ENCODE data around the gene WDFY4. TPM values are rescaled to one million over a fixed set of nuclear protein-coding genes. Genes with fewer than 3 reads are reported as not detected.

Gene WDFY4
- total and polyA plus RNA-seq, 4 donors, result 0.57 to 7.1 (median 2.0) TPM

DNA sequence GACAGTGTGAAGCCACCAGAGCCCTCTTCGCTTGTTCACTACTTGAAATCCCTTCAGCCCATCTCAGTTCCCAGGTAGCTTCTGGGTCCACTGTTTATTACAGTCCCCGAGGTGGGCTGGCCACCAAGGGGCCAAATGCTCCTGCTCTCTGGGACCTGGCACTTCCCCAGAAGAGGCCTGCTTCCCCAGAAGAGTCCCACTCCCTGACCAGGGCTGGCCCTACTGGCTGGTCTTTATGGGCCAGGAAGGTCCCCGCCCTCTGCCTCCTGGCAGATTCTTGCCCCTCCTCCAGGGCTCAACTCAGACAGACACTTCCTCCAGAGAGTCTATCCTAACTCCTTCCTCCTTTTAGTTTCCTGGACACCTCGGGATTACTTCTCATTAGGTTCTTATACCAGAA lies 325.6 kb downstream of the WDFY4 start:
- no peak overlapping the region for H3K4me3 ChIP-seq (ENCODE audit: low read depth in 1 of 3, low read length in 3 of 3)
- TF ChIP-seq NR2F2 (IDR thresholded peaks at IDR 0.05), result no peak
- TF ChIP-seq RAD21 (IDR thresholded peaks at IDR 0.05), result no peak
- TF ChIP-seq EGR1 (IDR thresholded peaks at IDR 0.05; ENCODE audit: low read depth in 2 of 2), result no peak
- TF ChIP-seq FOXA1 (IDR thresholded peaks at IDR 0.05), result no peak
- no peak for TF ChIP-seq GABPA (IDR thresholded peaks at IDR 0.05 in 1 of 2, conservative IDR thresholded peaks at IDR 0.05 in 1 of 2)
- no peak for TF ChIP-seq HNF4G (IDR thresholded peaks at IDR 0.05)
- TF ChIP-seq, protein P1, sequence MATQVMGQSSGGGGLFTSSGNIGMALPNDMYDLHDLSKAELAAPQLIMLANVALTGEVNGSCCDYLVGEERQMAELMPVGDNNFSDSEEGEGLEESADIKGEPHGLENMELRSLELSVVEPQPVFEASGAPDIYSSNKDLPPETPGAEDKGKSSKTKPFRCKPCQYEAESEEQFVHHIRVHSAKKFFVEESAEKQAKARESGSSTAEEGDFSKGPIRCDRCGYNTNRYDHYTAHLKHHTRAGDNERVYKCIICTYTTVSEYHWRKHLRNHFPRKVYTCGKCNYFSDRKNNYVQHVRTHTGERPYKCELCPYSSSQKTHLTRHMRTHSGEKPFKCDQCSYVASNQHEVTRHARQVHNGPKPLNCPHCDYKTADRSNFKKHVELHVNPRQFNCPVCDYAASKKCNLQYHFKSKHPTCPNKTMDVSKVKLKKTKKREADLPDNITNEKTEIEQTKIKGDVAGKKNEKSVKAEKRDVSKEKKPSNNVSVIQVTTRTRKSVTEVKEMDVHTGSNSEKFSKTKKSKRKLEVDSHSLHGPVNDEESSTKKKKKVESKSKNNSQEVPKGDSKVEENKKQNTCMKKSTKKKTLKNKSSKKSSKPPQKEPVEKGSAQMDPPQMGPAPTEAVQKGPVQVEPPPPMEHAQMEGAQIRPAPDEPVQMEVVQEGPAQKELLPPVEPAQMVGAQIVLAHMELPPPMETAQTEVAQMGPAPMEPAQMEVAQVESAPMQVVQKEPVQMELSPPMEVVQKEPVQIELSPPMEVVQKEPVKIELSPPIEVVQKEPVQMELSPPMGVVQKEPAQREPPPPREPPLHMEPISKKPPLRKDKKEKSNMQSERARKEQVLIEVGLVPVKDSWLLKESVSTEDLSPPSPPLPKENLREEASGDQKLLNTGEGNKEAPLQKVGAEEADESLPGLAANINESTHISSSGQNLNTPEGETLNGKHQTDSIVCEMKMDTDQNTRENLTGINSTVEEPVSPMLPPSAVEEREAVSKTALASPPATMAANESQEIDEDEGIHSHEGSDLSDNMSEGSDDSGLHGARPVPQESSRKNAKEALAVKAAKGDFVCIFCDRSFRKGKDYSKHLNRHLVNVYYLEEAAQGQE (IDR thresholded peaks at IDR 0.05), result no peak
- no peaks in the 10 kb centered on the region for H3K36me3 ChIP-seq (ENCODE audit: control insufficient read depth in 4 of 4, insufficient read depth in 3 of 4, low read depth in 1 of 4, low read length in 3 of 4)
- no peak for DNase-seq (ENCODE audit: low spot score)
- H3K27ac ChIP-seq (ENCODE audit: low read depth in 1 of 2, low read length in 2 of 2), result no peak overlapping the region
- no peak overlapping the region for H3K9ac ChIP-seq (ENCODE audit: low read depth in 1 of 2, low read length in 2 of 2)
- no peaks in the 10 kb centered on the region for H3K9me3 ChIP-seq (ENCODE audit: control insufficient read depth in 4 of 4, low read length in 3 of 4)
- no peaks in the 10 kb centered on the region for H3K4me1 ChIP-seq (ENCODE audit: control insufficient read depth in 4 of 4, insufficient read depth in 4 of 4, low read length in 3 of 4)
- WGBS, result 68% methylated on average over 4 of the region's 4 CpGs
- no peaks in the 10 kb centered on the region for H3K27me3 ChIP-seq (ENCODE audit: control insufficient read depth in 4 of 4, insufficient read depth in 4 of 4, low read length in 3 of 4)

DNA sequence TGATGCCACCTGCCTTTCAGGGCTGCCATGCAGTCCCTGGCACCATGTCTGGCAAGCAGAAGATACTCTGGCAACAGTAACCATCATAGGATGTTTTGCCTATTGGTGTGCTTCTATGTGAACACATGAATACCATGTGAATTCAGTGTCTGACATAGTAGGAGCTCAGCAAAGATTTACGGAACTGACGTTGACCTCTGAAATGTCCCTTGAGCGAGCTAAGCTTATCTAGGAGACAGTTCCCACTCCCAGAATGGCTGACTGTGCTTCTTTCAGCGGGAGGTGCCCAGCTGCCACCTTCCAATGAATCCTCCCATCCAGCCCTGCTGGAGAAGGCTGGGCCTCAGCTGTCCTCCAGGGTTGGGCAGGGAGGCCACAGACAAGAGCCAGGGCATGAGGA lies 326.2 kb downstream of the WDFY4 start:
- no peak overlapping the region for H3K4me3 ChIP-seq (ENCODE audit: low read depth in 1 of 3, low read length in 3 of 3)
- TF ChIP-seq MAX (IDR thresholded peaks at IDR 0.05), result no peak
- no peak for TF ChIP-seq JUND (IDR thresholded peaks at IDR 0.05)
- TF ChIP-seq FOXA2 (IDR thresholded peaks at IDR 0.05), result no peak
- TF ChIP-seq FOXA1 (IDR thresholded peaks at IDR 0.05), result no peak
- TF ChIP-seq HNF4A (conservative IDR thresholded peaks at IDR 0.05), result no peak
- no peak for TF ChIP-seq GABPA (IDR thresholded peaks at IDR 0.05 in 1 of 2, conservative IDR thresholded peaks at IDR 0.05 in 1 of 2)
- no peak overlapping the region for H3K27ac ChIP-seq (ENCODE audit: low read depth in 1 of 2, low read length in 2 of 2)

GRCh38 chr10:49011756-49012155 lies 327.1 kb downstream of the WDFY4 start:
- no peak overlapping the region for H3K27ac ChIP-seq (ENCODE audit: low read depth in 1 of 2, low read length in 2 of 2)
- WGBS, result 95% methylated on average over 11 of the region's 11 CpGs

More for the DNA sequence above, 326.2 kb downstream of the WDFY4 start:
- DNase-seq (ENCODE audit: low spot score), result no peak
- Histone ChIP-seq H3K36me3 (ENCODE audit: control insufficient read depth in 4 of 4, insufficient read depth in 3 of 4, low read depth in 1 of 4, low read length in 3 of 4) (no peaks in the 10 kb centered on the region), H3K9me3 (ENCODE audit: control insufficient read depth in 4 of 4, low read length in 3 of 4) (no peaks in the 10 kb centered on the region), H3K9ac (ENCODE audit: low read depth in 1 of 2, low read length in 2 of 2) (no peak overlapping the region), H3K4me1 (ENCODE audit: control insufficient read depth in 4 of 4, insufficient read depth in 4 of 4, low read length in 3 of 4) (no peaks in the 10 kb centered on the region), H3K27me3 (ENCODE audit: control insufficient read depth in 4 of 4, insufficient read depth in 4 of 4, low read length in 3 of 4) (no peaks in the 10 kb centered on the region)
- WGBS, result 46% methylated on average over 4 of the region's 4 CpGs

More at GRCh38 chr10:49011756-49012155, 327.1 kb downstream of the WDFY4 start:
- H3K36me3 ChIP-seq (ENCODE audit: control insufficient read depth in 4 of 4, insufficient read depth in 3 of 4, low read depth in 1 of 4, low read length in 3 of 4), result no peaks in the 10 kb centered on the region
- TF ChIP-seq TAF1 (conservative IDR thresholded peaks at IDR 0.05) (no peak), HNF4G (IDR thresholded peaks at IDR 0.05) (no peak), GABPA (IDR thresholded peaks at IDR 0.05 in 1 of 2, conservative IDR thresholded peaks at IDR 0.05 in 1 of 2) (no peak), YY1 (IDR thresholded peaks at IDR 0.05) (no peak), FOXA2 (IDR thresholded peaks at IDR 0.05) (no peak), RAD21 (IDR thresholded peaks at IDR 0.05) (no peak), RXRA (IDR thresholded peaks at IDR 0.05) (no peak), MAX (IDR thresholded peaks at IDR 0.05) (no peak), SP1 (IDR thresholded peaks at IDR 0.05) (no peak), NR2F2 (IDR thresholded peaks at IDR 0.05) (no peak)
- TF ChIP-seq, protein P1 (IDR thresholded peaks at IDR 0.05), result no peak
- TF ChIP-seq, protein P2, sequence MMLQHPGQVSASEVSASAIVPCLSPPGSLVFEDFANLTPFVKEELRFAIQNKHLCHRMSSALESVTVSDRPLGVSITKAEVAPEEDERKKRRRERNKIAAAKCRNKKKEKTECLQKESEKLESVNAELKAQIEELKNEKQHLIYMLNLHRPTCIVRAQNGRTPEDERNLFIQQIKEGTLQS (IDR thresholded peaks at IDR 0.05), result no peak
- TF ChIP-seq, protein P3, sequence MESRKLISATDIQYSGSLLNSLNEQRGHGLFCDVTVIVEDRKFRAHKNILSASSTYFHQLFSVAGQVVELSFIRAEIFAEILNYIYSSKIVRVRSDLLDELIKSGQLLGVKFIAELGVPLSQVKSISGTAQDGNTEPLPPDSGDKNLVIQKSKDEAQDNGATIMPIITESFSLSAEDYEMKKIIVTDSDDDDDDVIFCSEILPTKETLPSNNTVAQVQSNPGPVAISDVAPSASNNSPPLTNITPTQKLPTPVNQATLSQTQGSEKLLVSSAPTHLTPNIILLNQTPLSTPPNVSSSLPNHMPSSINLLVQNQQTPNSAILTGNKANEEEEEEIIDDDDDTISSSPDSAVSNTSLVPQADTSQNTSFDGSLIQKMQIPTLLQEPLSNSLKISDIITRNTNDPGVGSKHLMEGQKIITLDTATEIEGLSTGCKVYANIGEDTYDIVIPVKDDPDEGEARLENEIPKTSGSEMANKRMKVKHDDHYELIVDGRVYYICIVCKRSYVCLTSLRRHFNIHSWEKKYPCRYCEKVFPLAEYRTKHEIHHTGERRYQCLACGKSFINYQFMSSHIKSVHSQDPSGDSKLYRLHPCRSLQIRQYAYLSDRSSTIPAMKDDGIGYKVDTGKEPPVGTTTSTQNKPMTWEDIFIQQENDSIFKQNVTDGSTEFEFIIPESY (IDR thresholded peaks at IDR 0.05), result no peak
- no peaks in the 10 kb centered on the region for H3K9me3 ChIP-seq (ENCODE audit: control insufficient read depth in 4 of 4, low read length in 3 of 4)
- no peaks in the 10 kb centered on the region for H3K4me1 ChIP-seq (ENCODE audit: control insufficient read depth in 4 of 4, insufficient read depth in 4 of 4, low read length in 3 of 4)
- no peak for DNase-seq (ENCODE audit: low spot score)
- H3K27me3 ChIP-seq (ENCODE audit: control insufficient read depth in 4 of 4, insufficient read depth in 4 of 4, low read length in 3 of 4), result no peaks in the 10 kb centered on the region
- H3K4me3 ChIP-seq (ENCODE audit: low read depth in 1 of 3, low read length in 3 of 3), result no peak overlapping the region
- H3K9ac ChIP-seq (ENCODE audit: low read depth in 1 of 2, low read length in 2 of 2), result no peak overlapping the region

Data from liver (tissue), 9 donors.